ENCODE measurements around the gene TGFB3.

- TF ChIP-seq, protein P1, sequence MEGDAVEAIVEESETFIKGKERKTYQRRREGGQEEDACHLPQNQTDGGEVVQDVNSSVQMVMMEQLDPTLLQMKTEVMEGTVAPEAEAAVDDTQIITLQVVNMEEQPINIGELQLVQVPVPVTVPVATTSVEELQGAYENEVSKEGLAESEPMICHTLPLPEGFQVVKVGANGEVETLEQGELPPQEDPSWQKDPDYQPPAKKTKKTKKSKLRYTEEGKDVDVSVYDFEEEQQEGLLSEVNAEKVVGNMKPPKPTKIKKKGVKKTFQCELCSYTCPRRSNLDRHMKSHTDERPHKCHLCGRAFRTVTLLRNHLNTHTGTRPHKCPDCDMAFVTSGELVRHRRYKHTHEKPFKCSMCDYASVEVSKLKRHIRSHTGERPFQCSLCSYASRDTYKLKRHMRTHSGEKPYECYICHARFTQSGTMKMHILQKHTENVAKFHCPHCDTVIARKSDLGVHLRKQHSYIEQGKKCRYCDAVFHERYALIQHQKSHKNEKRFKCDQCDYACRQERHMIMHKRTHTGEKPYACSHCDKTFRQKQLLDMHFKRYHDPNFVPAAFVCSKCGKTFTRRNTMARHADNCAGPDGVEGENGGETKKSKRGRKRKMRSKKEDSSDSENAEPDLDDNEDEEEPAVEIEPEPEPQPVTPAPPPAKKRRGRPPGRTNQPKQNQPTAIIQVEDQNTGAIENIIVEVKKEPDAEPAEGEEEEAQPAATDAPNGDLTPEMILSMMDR (IDR thresholded peaks at IDR 0.05 in 8 of 11, conservative IDR thresholded peaks at IDR 0.05 in 3 of 11): no peak
- TF ChIP-seq POLR2AphosphoS5 (IDR thresholded peaks at IDR 0.05) (no peak), POLR2A (IDR thresholded peaks at IDR 0.05) (no peak)
These were observed 37.1 kb downstream of the TGFB3 start for GRCh38 chr14:75944607-75945241.
